Muscle of leg (tissue), 11 donors: ENCODE measurements around the gene C2CD2. TPM values are rescaled to one million over a fixed set of nuclear protein-coding genes. Genes with fewer than 3 reads are reported as not detected.

ENCODE experiments used
- DNase-seq: peaks from one replicate; pipeline ENCODE4 v3.0.0; 2013
- H3K27ac ChIP-seq: one replicate; pipeline ENCODE4 v1.5.1; 2013; ENCODE audit warnings: mild to moderate bottlenecking, low read length, control low read depth
- H3K27me3 ChIP-seq: one replicate; pipeline ENCODE4 v1.6.1; 2013; ENCODE audit warnings: low read length; ENCODE audit not compliant: control insufficient read depth, insufficient read depth
- H3K36me3 ChIP-seq: one replicate; pipeline ENCODE4 v1.6.1; 2013; ENCODE audit warnings: low read length; ENCODE audit not compliant: control insufficient read depth, insufficient read depth
- H3K4me1 ChIP-seq: one replicate; pipeline ENCODE4 v1.6.1; 2013; ENCODE audit warnings: low read length; ENCODE audit not compliant: control insufficient read depth, insufficient read depth
- H3K4me3 ChIP-seq: one replicate; pipeline ENCODE4 v1.5.1; 2013; ENCODE audit warnings: low read length, control low read depth
- H3K9me3 ChIP-seq: replicated peaks from 2 replicates; pipeline ENCODE4 v1.6.1; 2013; ENCODE audit warnings: low read depth, low read length; ENCODE audit not compliant: control insufficient read depth
- WGBS: methylation state at CpG from one replicate; pipeline ENCODE4 v1.1.5; 2013; ENCODE audit warnings: missing lambda C conversion rate; ENCODE audit not compliant: insufficient coverage; 5-methylcytosine and 5-hydroxymethylcytosine counted together
- polyA plus RNA-seq, 8 donors: library from polyadenylated mRNA; unstranded; fragments of 120-200 nt; gene quantifications; one replicate each; pipeline versions ENCODE4 v1.2.1 to v1.2.3, GENCODE V29; 2013; ENCODE audit warnings: inconsistent platforms in 1 of 8, low replicate concordance in 1 of 8; ENCODE audit not compliant: insufficient read length in 8 of 8, insufficient read depth in 1 of 8
- total RNA-seq: library from RNA; stranded (reverse); fragments of 120-200 nt; gene quantifications from one replicate; pipeline ENCODE4 v1.2.4, GENCODE V29; 2013

C2CD2 gene
- total and polyA plus RNA-seq, 9 donors = 7.2 to 11.2 (median 8.9) TPM

DNA sequence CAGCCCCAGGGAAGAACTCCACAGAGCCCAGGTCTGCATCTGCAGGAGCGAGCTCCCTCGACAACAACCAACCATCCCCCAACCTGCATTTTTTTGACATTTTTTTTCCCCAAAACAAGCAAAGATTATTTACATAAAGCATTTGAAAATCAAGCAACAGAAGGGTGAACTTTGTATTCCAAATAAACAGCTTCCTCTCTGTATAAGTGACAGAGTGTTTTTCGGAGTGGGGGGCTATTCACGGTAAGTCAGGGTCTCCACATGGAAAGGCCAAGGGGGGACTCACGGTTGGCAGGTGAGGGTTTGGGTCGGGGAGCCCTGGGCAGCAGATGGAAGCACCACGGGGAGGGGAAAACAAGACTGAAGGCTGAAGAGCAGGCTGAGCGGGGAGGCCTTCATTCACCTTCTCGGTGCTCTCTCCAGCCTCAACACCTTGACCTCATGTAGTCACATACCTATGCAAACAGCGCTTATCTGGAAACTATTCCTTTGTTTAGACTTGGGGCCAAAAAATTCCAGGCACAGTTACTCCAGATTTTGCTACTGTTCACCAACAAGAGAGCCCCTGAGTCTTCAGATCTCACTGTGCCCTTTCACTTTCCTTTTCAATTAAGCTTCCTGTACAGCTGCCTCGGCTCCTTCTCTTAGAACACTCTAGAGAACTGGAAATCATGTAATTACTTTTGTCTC lies 27.6 kb downstream of the C2CD2 start:
- H3K4me1 ChIP-seq = peaks cover 27% of the 10 kb centered on the region
- H3K27ac ChIP-seq = peak overlapping the region; percentile 87

DNA sequence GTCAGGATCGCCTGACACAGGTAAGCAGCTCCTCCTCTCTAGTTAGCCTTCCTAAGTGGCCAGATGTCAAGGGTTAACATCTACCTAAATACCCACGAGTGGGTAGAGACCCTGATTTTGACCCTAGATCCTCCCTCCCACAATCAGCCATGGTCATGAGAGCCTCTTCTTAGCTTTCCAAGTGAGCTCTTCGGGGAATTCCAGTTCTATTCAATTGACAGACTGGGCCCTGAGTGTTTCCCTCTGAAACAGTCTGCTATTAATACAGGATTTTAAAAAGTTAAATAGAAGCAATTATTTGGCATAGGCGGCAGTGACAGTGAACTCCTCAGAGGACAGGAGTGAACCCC lies 28.1 kb downstream of the C2CD2 start:
- peak; percentile 43 for DNase-seq
- no peaks in the 10 kb centered on the region for H3K27me3 ChIP-seq
- WGBS = 53% methylated on average over 3 of the region's 4 CpGs
- no peaks in the 10 kb centered on the region for H3K36me3 ChIP-seq
- H3K27ac ChIP-seq = peak overlapping the region; percentile 87
- H3K4me1 ChIP-seq = peaks cover 27% of the 10 kb centered on the region
- H3K4me3 ChIP-seq = no peak overlapping the region
- no peaks in the 10 kb centered on the region for H3K9me3 ChIP-seq

More for the DNA sequence above, 27.6 kb downstream of the C2CD2 start:
- Histone ChIP-seq H3K27me3 (no peaks in the 10 kb centered on the region), H3K36me3 (no peaks in the 10 kb centered on the region), H3K9me3 (no peaks in the 10 kb centered on the region), H3K4me3 (peak overlapping the region; percentile 23)
- WGBS = 48% methylated on average over 4 of the region's 11 CpGs
- peak; percentile 84 for DNase-seq

GRCh38 chr21:41924368-41924754 lies 29.5 kb downstream of the C2CD2 start:
- H3K4me1 ChIP-seq = peaks cover 27% of the 10 kb centered on the region
- no peak overlapping the region for H3K4me3 ChIP-seq
- WGBS = no CpG with 5 or more reads among the region's 6 CpGs
- H3K27me3 ChIP-seq = no peaks in the 10 kb centered on the region
- H3K36me3 ChIP-seq = no peaks in the 10 kb centered on the region
- peak overlapping the region; percentile 78 for H3K27ac ChIP-seq
- H3K9me3 ChIP-seq = no peaks in the 10 kb centered on the region
- DNase-seq = peak; percentile 58

GRCh38 chr21:41923631-41924367 lies 30.0 kb downstream of the C2CD2 start:
- Histone ChIP-seq H3K9me3 (no peaks in the 10 kb centered on the region), H3K27ac (peak overlapping the region; percentile 78), H3K4me1 (peaks cover 24% of the 10 kb centered on the region), H3K36me3 (peaks cover 3% of the 10 kb centered on the region), H3K27me3 (no peaks in the 10 kb centered on the region), H3K4me3 (no peak overlapping the region)
- DNase-seq = peak; percentile 64
- WGBS = 22% methylated on average over 4 of the region's 7 CpGs

- Histone ChIP-seq H3K9me3 (no peaks in the 10 kb centered on the region), H3K27me3 (no peaks in the 10 kb centered on the region), H3K4me1 (peaks cover 23% of the 10 kb centered on the region), H3K36me3 (peaks cover 9% of the 10 kb centered on the region), H3K4me3 (no peak overlapping the region), H3K27ac (peak overlapping the region; percentile 78)
- 33% methylated on average over 1 of the region's 8 CpGs for whole genome bisulfite sequencing
- peak; percentile 79 for DNase-seq
Observed at GRCh38 chr21:41923186-41923585, 30.6 kb downstream of the C2CD2 start.

- no peaks in the 10 kb centered on the region for H3K27me3 ChIP-seq
- peaks cover 13% of the 10 kb centered on the region for H3K4me1 ChIP-seq
- H3K4me3 ChIP-seq = no peak overlapping the region
- DNase-seq = peak; percentile 46
- H3K9me3 ChIP-seq = no peaks in the 10 kb centered on the region
- peaks cover 24% of the 10 kb centered on the region for H3K36me3 ChIP-seq
- H3K27ac ChIP-seq = no peak overlapping the region
- 62% methylated on average over 3 of the region's 7 CpGs for WGBS
Observed at GRCh38 chr21:41921021-41921420, 32.8 kb downstream of the C2CD2 start.

- Histone ChIP-seq H3K27ac (no peak overlapping the region), H3K9me3 (no peaks in the 10 kb centered on the region), H3K4me3 (no peak overlapping the region), H3K27me3 (no peaks in the 10 kb centered on the region), H3K4me1 (peaks cover 7% of the 10 kb centered on the region), H3K36me3 (peaks cover 28% of the 10 kb centered on the region)
- WGBS = no CpG with 5 or more reads among the region's 5 CpGs
- no peak for DNase-seq
Observed at GRCh38 chr21:41920476-41920875, 33.3 kb downstream of the C2CD2 start.

GRCh38 chr21:41919666-41920398 lies 34.0 kb downstream of the C2CD2 start:
- H3K27ac ChIP-seq = no peak overlapping the region
- H3K36me3 ChIP-seq = peaks cover 33% of the 10 kb centered on the region
- H3K9me3 ChIP-seq = no peaks in the 10 kb centered on the region
- H3K27me3 ChIP-seq = no peaks in the 10 kb centered on the region
- no peak for DNase-seq
- 91% methylated on average over 13 of the region's 15 CpGs for whole genome bisulfite sequencing
- H3K4me1 ChIP-seq = peaks cover 4% of the 10 kb centered on the region
- no peak overlapping the region for H3K4me3 ChIP-seq

DNA sequence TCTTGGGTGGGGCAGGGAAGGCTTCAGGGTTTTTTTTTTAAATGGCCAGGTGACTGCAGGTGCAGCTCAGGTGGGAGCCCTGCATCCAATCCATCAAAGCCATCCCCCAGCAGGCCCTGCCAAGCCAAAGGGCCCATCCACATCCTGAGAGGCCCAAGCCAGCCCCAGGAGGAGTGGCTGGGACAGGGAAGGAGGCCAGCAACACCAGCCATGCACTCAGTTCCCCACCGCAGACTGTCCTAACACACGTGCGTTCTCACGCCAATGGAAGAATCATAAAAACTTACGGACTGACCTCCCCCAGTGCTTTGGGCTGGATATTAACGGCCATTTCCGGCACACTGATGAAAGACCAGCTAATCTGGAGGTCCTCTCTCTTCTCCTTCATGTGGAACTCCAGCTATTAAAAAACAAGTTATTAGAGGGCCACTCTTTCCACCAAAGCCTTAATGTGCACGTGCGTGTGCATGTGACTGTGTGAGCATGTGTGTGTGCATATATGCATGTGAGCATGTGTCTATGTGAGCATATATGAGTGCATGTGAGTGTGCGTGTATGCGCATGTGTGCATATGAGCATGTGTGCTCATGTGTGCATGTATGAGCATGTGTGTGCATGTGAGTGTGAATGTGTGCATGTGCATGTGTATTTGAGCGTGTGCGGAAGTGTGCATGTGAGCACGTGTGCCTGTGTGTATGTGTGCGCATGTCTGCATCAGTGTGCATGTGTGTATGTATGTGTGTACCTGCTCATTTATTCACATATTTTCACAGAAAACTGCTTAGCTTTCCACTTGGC lies 35.1 kb downstream of the C2CD2 start:
- Histone ChIP-seq H3K27ac (no peak overlapping the region), H3K4me1 (peaks cover 3% of the 10 kb centered on the region), H3K27me3 (no peaks in the 10 kb centered on the region), H3K4me3 (no peak overlapping the region), H3K36me3 (peaks cover 41% of the 10 kb centered on the region), H3K9me3 (no peaks in the 10 kb centered on the region)
- DNase-seq = no peak
- WGBS = 94% methylated on average over 8 of the region's 15 CpGs
